ENCODE measurements around the gene SGCA.

DNA sequence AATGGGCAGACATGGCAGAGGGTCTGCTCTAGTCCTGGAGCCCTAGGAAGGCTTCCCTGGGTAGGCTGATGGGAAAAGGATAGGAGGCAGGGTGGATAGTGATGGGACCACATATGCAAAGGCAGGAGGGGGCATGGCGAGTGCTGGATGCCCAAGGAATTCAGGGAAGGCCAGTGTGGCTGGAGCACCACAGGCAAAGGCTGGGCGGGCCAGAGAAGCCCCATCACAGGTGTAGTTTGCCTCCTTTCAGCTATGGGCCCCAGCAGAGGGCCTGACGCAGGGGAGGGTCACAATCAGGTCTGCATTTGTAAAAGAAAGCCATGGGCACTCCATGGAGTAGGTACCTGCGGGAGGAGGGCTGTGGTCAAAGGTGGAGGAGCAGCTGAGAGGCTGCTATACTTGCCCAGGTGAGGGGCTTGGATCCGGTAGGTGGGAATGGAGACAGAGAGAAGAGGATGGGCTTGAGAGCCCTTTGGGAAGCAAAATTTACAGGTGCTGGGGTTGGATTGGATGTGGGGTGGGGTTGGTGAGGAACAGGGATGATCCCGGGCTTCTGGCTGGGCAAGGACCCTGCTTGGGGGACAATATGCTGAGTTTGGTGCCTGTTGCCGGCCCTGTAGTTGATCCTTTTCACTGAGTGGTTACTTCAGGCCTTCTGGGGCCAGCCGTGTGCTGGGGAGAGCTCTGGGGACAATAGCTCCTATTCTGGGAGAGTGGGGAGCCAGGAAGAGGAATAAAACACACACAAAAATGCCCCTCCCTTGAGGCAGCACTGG lies 42.2 kb downstream of the SGCA start:
- TF ChIP-seq, protein P1, sequence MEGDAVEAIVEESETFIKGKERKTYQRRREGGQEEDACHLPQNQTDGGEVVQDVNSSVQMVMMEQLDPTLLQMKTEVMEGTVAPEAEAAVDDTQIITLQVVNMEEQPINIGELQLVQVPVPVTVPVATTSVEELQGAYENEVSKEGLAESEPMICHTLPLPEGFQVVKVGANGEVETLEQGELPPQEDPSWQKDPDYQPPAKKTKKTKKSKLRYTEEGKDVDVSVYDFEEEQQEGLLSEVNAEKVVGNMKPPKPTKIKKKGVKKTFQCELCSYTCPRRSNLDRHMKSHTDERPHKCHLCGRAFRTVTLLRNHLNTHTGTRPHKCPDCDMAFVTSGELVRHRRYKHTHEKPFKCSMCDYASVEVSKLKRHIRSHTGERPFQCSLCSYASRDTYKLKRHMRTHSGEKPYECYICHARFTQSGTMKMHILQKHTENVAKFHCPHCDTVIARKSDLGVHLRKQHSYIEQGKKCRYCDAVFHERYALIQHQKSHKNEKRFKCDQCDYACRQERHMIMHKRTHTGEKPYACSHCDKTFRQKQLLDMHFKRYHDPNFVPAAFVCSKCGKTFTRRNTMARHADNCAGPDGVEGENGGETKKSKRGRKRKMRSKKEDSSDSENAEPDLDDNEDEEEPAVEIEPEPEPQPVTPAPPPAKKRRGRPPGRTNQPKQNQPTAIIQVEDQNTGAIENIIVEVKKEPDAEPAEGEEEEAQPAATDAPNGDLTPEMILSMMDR (IDR thresholded peaks at IDR 0.05; ENCODE audit: poor library complexity, severe bottlenecking) = no peak
- TF ChIP-seq EP300 (conservative IDR thresholded peaks at IDR 0.05; ENCODE audit: poor library complexity, severe bottlenecking) = no peak
